ENCODE measurements around the gene GATD1. TPM values are rescaled to one million over a fixed set of nuclear protein-coding genes. Genes with fewer than 3 reads are reported as not detected.

The GATD1 gene
- total and polyA plus RNA-seq, 10 of the 15 experiments (the other 5 are each of a cell fraction or from before 2014, with no cell fraction given) = 1.2 to 92.6 (median 22.3) TPM

DNA sequence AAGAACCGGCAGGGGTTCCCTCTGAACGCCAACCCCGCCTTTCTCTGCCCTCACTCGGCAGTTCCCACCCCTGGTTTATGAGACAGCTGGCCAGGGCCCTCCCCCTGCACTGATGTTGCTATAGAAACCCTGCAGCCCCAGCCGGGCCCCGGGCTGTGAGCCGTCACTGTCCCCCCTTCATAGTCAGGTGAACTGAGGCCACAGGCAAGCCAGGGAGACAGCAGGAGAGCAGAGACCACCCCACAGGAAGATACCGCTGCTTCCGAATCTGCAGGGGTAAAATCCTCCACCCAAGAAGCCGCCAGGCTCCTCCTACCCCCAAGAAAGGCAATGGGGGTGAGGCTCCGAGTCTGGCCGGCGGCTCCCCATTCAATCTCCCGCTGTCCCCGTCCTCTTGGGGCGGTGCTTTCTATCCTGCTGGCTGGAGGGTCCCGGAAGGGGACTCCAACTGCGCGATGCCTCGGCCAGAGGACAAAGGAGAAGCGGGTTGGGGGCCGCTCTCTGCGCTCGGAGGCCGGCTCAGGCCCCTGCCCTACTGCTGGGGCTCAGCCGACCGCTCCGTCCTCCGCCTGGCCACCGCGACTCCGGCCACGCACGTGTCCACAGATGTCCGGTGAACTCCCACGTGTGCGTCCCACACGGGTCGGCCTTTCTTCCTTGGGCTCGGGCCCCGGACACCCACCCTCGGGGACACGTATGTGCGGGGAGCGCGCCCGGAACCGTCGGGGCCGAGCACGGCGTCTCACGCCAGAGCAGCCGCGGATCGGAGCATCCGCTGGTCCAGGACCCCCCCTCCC is 20.2 kb upstream of the GATD1 start (continued):
- TF ChIP-seq YY1 (IDR thresholded peaks at IDR 0.05; ENCODE audit: low read depth, low read length) (no peak), SP1 (IDR thresholded peaks at IDR 0.05; ENCODE audit: low read depth, low read length) (peak; percentile 36), RUNX3 (IDR thresholded peaks at IDR 0.05; ENCODE audit: low read length) (no peak), CREM (IDR thresholded peaks at IDR 0.05; ENCODE audit: low read depth) (0 out of 2 replicates have a peak, but pooled peaks have one; percentile 20), STAT3 (IDR thresholded peaks at IDR 0.05; ENCODE audit: low read depth, low read length) (no peak)
- TF ChIP-seq, protein P1, sequence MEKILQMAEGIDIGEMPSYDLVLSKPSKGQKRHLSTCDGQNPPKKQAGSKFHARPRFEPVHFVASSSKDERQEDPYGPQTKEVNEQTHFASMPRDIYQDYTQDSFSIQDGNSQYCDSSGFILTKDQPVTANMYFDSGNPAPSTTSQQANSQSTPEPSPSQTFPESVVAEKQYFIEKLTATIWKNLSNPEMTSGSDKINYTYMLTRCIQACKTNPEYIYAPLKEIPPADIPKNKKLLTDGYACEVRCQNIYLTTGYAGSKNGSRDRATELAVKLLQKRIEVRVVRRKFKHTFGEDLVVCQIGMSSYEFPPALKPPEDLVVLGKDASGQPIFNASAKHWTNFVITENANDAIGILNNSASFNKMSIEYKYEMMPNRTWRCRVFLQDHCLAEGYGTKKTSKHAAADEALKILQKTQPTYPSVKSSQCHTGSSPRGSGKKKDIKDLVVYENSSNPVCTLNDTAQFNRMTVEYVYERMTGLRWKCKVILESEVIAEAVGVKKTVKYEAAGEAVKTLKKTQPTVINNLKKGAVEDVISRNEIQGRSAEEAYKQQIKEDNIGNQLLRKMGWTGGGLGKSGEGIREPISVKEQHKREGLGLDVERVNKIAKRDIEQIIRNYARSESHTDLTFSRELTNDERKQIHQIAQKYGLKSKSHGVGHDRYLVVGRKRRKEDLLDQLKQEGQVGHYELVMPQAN (conservative IDR thresholded peaks at IDR 0.05) = peak; percentile 57
- TF ChIP-seq, protein P2, sequence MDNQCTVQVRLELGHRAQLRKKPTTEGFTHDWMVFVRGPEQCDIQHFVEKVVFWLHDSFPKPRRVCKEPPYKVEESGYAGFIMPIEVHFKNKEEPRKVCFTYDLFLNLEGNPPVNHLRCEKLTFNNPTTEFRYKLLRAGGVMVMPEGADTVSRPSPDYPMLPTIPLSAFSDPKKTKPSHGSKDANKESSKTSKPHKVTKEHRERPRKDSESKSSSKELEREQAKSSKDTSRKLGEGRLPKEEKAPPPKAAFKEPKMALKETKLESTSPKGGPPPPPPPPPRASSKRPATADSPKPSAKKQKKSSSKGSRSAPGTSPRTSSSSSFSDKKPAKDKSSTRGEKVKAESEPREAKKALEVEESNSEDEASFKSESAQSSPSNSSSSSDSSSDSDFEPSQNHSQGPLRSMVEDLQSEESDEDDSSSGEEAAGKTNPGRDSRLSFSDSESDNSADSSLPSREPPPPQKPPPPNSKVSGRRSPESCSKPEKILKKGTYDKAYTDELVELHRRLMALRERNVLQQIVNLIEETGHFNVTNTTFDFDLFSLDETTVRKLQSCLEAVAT (IDR thresholded peaks at IDR 0.05) = no peak; the same call in 1 of the 2 replicates
- TF ChIP-seq, protein P3, sequence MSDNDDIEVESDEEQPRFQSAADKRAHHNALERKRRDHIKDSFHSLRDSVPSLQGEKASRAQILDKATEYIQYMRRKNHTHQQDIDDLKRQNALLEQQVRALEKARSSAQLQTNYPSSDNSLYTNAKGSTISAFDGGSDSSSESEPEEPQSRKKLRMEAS (IDR thresholded peaks at IDR 0.05; ENCODE audit: low read depth, low read length) = peak; percentile 49

Measured in GM12878 (cell line).